Jurkat, Clone E6-1 (cell line): ENCODE measurements around the gene PTPRF.

Experiments
- DNase-seq: peaks from one replicate; pipeline ENCODE4 v3.0.0-alpha.2; 2011; ENCODE audit warnings: low read depth, low spot score
- H3K4me3 ChIP-seq: 2 replicates; pipeline ENCODE4 v1.5.1; 2011; ENCODE audit warnings: mild to moderate bottlenecking, low read length, control low read depth, moderate library complexity

Gene PTPRF

GRCh38 chr1:43566382-43567044, 35.8 kb downstream of the PTPRF start:
- no peak for DNase-seq
- H3K4me3 ChIP-seq = no peak overlapping the region

- no peak overlapping the region for H3K4me3 ChIP-seq
- no peak for DNase-seq
These were observed 38.5 kb downstream of the PTPRF start for GRCh38 chr1:43569175-43569574.

- no peak overlapping the region for H3K4me3 ChIP-seq
- DNase-seq = no peak
These were observed 39.6 kb downstream of the PTPRF start for GRCh38 chr1:43570277-43570676.

GRCh38 chr1:43570715-43571114, 40.0 kb downstream of the PTPRF start:
- H3K4me3 ChIP-seq = no peak overlapping the region
- DNase-seq = no peak

GRCh38 chr1:43572084-43572483, 41.4 kb downstream of the PTPRF start:
- no peak overlapping the region for H3K4me3 ChIP-seq
- DNase-seq = no peak

GRCh38 chr1:43572538-43572937, 41.9 kb downstream of the PTPRF start:
- DNase-seq = no peak
- H3K4me3 ChIP-seq = no peak overlapping the region

GRCh38 chr1:43573066-43573800, 42.5 kb downstream of the PTPRF start:
- DNase-seq = no peak

GRCh38 chr1:43576521-43576920, 45.8 kb downstream of the PTPRF start:
- no peak for DNase-seq
- no peak overlapping the region for H3K4me3 ChIP-seq

More at GRCh38 chr1:43573066-43573800, 42.5 kb downstream of the PTPRF start:
- no peak overlapping the region for H3K4me3 ChIP-seq

GRCh38 chr1:43577655-43578542, 47.2 kb downstream of the PTPRF start:
- no peak overlapping the region for H3K4me3 ChIP-seq
- no peak for DNase-seq

- no peak overlapping the region for H3K4me3 ChIP-seq
- no peak for DNase-seq
These were observed 49.4 kb downstream of the PTPRF start for GRCh38 chr1:43580039-43580438.

- no peak overlapping the region for H3K4me3 ChIP-seq
- no peak for DNase-seq
These were observed 51.5 kb downstream of the PTPRF start for GRCh38 chr1:43582162-43582566.

GRCh38 chr1:43583058-43583457, 52.4 kb downstream of the PTPRF start:
- no peak for DNase-seq
- H3K4me3 ChIP-seq = no peak overlapping the region

- no peak for DNase-seq
These were observed 53.5 kb downstream of the PTPRF start for GRCh38 chr1:43584204-43584603.

GRCh38 chr1:43585557-43585956, 54.9 kb downstream of the PTPRF start:
- no peak overlapping the region for H3K4me3 ChIP-seq
- DNase-seq = no peak

More at GRCh38 chr1:43584204-43584603, 53.5 kb downstream of the PTPRF start:
- H3K4me3 ChIP-seq = no peak overlapping the region

- H3K4me3 ChIP-seq = no peak overlapping the region
- DNase-seq = no peak
These were observed 55.6 kb downstream of the PTPRF start for GRCh38 chr1:43586136-43586731.

- no peak overlapping the region for H3K4me3 ChIP-seq
- DNase-seq = no peak
These were observed 56.3 kb downstream of the PTPRF start for GRCh38 chr1:43587001-43587400.

GRCh38 chr1:43587594-43587993, 56.9 kb downstream of the PTPRF start:
- DNase-seq = no peak
- no peak overlapping the region for H3K4me3 ChIP-seq

GRCh38 chr1:43588592-43588991, 57.9 kb downstream of the PTPRF start:
- no peak overlapping the region for H3K4me3 ChIP-seq
- DNase-seq = no peak

- no peak overlapping the region for H3K4me3 ChIP-seq
- no peak for DNase-seq
These were observed 59.8 kb downstream of the PTPRF start for GRCh38 chr1:43590388-43590925.
